Measurements from ENCODE around the gene ERVK3-1.

- TF ChIP-seq, protein P1, sequence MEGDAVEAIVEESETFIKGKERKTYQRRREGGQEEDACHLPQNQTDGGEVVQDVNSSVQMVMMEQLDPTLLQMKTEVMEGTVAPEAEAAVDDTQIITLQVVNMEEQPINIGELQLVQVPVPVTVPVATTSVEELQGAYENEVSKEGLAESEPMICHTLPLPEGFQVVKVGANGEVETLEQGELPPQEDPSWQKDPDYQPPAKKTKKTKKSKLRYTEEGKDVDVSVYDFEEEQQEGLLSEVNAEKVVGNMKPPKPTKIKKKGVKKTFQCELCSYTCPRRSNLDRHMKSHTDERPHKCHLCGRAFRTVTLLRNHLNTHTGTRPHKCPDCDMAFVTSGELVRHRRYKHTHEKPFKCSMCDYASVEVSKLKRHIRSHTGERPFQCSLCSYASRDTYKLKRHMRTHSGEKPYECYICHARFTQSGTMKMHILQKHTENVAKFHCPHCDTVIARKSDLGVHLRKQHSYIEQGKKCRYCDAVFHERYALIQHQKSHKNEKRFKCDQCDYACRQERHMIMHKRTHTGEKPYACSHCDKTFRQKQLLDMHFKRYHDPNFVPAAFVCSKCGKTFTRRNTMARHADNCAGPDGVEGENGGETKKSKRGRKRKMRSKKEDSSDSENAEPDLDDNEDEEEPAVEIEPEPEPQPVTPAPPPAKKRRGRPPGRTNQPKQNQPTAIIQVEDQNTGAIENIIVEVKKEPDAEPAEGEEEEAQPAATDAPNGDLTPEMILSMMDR (IDR thresholded peaks at IDR 0.05): no peak
- TF ChIP-seq POLR2A (IDR thresholded peaks at IDR 0.05): no peak
- TF ChIP-seq POLR2AphosphoS5 (IDR thresholded peaks at IDR 0.05): no peak
These were observed 13.2 kb upstream of the ERVK3-1 start for GRCh38 chr19:58291943-58292342.

Measured in breast epithelium (tissue), 3 donors.